Stimulated activated naive CD8-positive, alpha-beta T cell treated with anti-CD3 and anti-CD28 coated beads, Interleukin-15, Interleukin-2, amounts not matched to agents 100 ng/mL and 50 ng/mL, for 24 hours (primary cell): ENCODE measurements around the gene MPPED2.

Experiments
- H3K27ac Mint-ChIP-seq: one replicate; pipeline ENCODE4 v1.8.0; 2021; ENCODE audit warnings: mild to moderate bottlenecking, mixed read lengths
- H3K27me3 Mint-ChIP-seq: one replicate; pipeline ENCODE4 v1.8.0; 2021; ENCODE audit warnings: mixed read lengths
- H3K36me3 Mint-ChIP-seq: one replicate; pipeline ENCODE4 v1.8.0; 2021; ENCODE audit warnings: low read depth, mixed read lengths
- H3K4me1 Mint-ChIP-seq: one replicate; pipeline ENCODE4 v1.8.0; 2021; ENCODE audit warnings: low read depth, mixed read lengths
- H3K4me3 Mint-ChIP-seq: one replicate; pipeline ENCODE4 v1.8.0; 2021; ENCODE audit warnings: mild to moderate bottlenecking, mixed read lengths
- H3K9me3 Mint-ChIP-seq: one replicate; pipeline ENCODE4 v1.8.0; 2021; ENCODE audit warnings: mixed read lengths

MPPED2 gene

GRCh38 chr11:30585125-30585891 is 845 bp downstream of the MPPED2 start:
- Mint-ChIP-seq H3K36me3 (no peaks in the 10 kb centered on the region), H3K27ac (no peak overlapping the region), H3K27me3 (peaks cover 58% of the 10 kb centered on the region), H3K4me1 (peaks cover 10% of the 10 kb centered on the region), H3K9me3 (no peaks in the 10 kb centered on the region), H3K4me3 (peak overlapping the region; percentile 53)

DNA sequence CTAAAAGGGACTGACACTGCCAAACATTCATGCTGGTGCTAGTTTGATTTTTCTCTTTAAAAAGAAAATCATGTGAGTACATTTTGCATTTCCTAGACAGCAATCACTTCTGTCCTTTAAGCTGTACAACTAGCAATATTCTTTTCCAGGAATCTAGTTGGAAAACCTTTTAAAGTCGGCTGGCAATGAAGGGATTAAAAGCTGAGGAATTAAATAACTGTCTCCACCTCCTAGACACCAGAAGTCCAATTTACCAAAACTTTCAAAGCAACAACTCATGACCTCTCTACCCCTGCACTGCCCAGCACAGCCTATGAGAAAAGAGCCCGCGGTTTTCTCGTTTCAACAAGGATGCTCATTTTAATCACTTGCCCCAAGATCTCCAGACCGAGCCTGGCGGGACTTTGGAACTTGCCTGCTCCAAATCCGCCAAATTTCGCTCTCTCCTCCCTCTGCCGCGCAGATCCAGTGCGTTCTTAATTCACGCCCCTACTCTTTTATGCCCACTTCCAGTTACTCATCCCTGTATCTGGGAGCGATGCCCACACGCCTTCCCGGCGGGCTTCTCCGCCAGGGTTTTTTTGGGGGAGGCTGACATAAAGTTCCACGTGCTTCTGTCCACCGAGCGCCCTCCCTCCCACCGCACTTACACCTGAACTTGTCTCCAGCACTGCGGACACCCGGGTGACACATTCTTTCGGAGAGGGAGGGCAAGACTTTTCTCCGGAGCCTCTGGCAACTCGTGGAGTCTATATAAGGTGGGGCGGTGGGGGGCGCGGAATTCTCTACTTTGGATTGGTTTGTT is 2.5 kb downstream of the MPPED2 start:
- no peak overlapping the region for H3K27ac Mint-ChIP-seq
- H3K36me3 Mint-ChIP-seq = no peaks in the 10 kb centered on the region
- peaks cover 55% of the 10 kb centered on the region for H3K27me3 Mint-ChIP-seq
- H3K4me1 Mint-ChIP-seq = peaks cover 10% of the 10 kb centered on the region
- no peak overlapping the region for H3K4me3 Mint-ChIP-seq
- H3K9me3 Mint-ChIP-seq = no peaks in the 10 kb centered on the region

DNA sequence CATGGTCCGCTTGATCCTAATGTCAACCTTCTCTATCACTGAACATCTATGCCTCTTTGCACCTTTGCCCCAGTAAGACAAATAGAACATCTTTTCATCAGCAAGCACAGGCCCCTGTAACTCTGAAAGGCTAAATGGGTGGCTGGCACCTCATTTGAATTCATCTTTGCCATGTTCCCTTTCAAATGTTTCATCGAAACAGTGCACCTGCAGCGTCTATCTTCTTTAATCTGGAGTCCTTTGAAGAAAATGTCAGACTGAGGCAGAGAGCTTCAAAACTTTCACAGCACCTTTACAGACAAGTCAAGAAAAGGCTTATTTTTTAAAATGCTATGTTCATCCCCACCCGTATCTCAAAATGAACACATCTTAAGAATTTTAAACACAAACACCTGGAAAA is 3.4 kb downstream of the MPPED2 start:
- Mint-ChIP-seq H3K4me3 (no peak overlapping the region), H3K27ac (no peak overlapping the region), H3K9me3 (no peaks in the 10 kb centered on the region), H3K27me3 (peaks cover 51% of the 10 kb centered on the region), H3K36me3 (no peaks in the 10 kb centered on the region), H3K4me1 (peaks cover 10% of the 10 kb centered on the region)

- Mint-ChIP-seq H3K27ac (no peak overlapping the region), H3K36me3 (no peaks in the 10 kb centered on the region), H3K4me1 (peaks cover 7% of the 10 kb centered on the region), H3K27me3 (peaks cover 41% of the 10 kb centered on the region), H3K9me3 (peaks cover 3% of the 10 kb centered on the region), H3K4me3 (no peak overlapping the region)
Observed at GRCh38 chr11:30581675-30582074, 4.5 kb downstream of the MPPED2 start.

DNA sequence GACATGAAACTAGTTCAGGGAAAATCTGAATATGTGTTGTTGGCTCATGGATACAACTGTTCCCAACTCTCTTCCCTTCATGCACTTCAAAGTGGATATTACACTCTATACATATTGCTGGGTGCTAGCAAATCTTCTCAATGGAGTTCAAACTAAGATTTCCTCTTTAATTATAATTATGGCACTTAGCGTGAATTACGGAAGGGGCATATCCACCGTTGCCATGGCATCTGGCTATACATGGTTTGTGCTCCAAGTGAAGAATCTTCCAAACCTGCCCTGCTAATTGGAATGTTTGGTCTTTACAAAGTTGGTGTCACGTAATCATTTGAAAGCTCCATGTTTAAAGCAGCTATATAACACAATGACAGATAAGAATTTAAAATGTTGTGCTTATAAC is 5.6 kb downstream of the MPPED2 start:
- Mint-ChIP-seq H3K27ac (no peak overlapping the region), H3K4me3 (no peak overlapping the region), H3K36me3 (no peaks in the 10 kb centered on the region), H3K4me1 (peaks cover 7% of the 10 kb centered on the region), H3K9me3 (peaks cover 3% of the 10 kb centered on the region), H3K27me3 (peaks cover 39% of the 10 kb centered on the region)

GRCh38 chr11:30579415-30580175 is 6.6 kb downstream of the MPPED2 start:
- H3K9me3 Mint-ChIP-seq = peaks cover 3% of the 10 kb centered on the region
- no peaks in the 10 kb centered on the region for H3K36me3 Mint-ChIP-seq
- no peak overlapping the region for H3K4me3 Mint-ChIP-seq
- peaks cover 3% of the 10 kb centered on the region for H3K4me1 Mint-ChIP-seq
- H3K27ac Mint-ChIP-seq = no peak overlapping the region
- H3K27me3 Mint-ChIP-seq = peaks cover 36% of the 10 kb centered on the region

DNA sequence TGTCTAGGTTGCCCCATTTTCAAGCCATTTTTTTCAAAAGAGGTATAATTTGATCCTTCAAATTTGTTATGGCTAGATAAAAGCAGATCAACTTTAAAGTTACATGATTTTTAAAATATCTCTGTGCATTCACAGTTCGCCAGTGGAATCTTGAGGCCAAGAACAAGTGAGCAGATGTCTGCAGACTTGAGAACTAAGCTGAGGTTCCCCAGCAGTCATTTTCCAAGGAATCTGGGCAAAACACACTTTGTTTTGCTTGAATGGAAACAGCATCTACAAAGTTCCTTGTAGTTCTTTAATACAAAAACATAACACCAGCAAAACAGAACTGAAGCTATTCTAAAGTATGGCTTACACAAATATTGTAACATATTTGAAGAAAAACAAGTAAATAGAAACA is 7.7 kb downstream of the MPPED2 start:
- Mint-ChIP-seq H3K27me3 (peaks cover 24% of the 10 kb centered on the region), H3K4me3 (no peak overlapping the region), H3K9me3 (peaks cover 3% of the 10 kb centered on the region), H3K4me1 (no peaks in the 10 kb centered on the region), H3K27ac (no peak overlapping the region), H3K36me3 (no peaks in the 10 kb centered on the region)

GRCh38 chr11:30573951-30574350 is 12.2 kb downstream of the MPPED2 start:
- H3K36me3 Mint-ChIP-seq = no peaks in the 10 kb centered on the region
- peaks cover 6% of the 10 kb centered on the region for H3K27me3 Mint-ChIP-seq
- H3K27ac Mint-ChIP-seq = no peak overlapping the region
- no peaks in the 10 kb centered on the region for H3K4me1 Mint-ChIP-seq
- H3K9me3 Mint-ChIP-seq = peaks cover 3% of the 10 kb centered on the region
- H3K4me3 Mint-ChIP-seq = no peak overlapping the region

GRCh38 chr11:30568931-30569330 is 17.2 kb downstream of the MPPED2 start:
- H3K36me3 Mint-ChIP-seq = no peaks in the 10 kb centered on the region
- H3K4me1 Mint-ChIP-seq = no peaks in the 10 kb centered on the region
- H3K27ac Mint-ChIP-seq = no peak overlapping the region
- H3K4me3 Mint-ChIP-seq = no peak overlapping the region
- H3K9me3 Mint-ChIP-seq = no peaks in the 10 kb centered on the region
- no peaks in the 10 kb centered on the region for H3K27me3 Mint-ChIP-seq

GRCh38 chr11:30567644-30568043 is 18.5 kb downstream of the MPPED2 start:
- Mint-ChIP-seq H3K36me3 (no peaks in the 10 kb centered on the region), H3K4me1 (no peaks in the 10 kb centered on the region), H3K27me3 (no peaks in the 10 kb centered on the region), H3K4me3 (no peak overlapping the region), H3K27ac (no peak overlapping the region), H3K9me3 (no peaks in the 10 kb centered on the region)

GRCh38 chr11:30567120-30567519 is 19.0 kb downstream of the MPPED2 start:
- Mint-ChIP-seq H3K27me3 (no peaks in the 10 kb centered on the region), H3K4me3 (no peak overlapping the region), H3K27ac (no peak overlapping the region), H3K36me3 (no peaks in the 10 kb centered on the region), H3K9me3 (no peaks in the 10 kb centered on the region), H3K4me1 (no peaks in the 10 kb centered on the region)

DNA sequence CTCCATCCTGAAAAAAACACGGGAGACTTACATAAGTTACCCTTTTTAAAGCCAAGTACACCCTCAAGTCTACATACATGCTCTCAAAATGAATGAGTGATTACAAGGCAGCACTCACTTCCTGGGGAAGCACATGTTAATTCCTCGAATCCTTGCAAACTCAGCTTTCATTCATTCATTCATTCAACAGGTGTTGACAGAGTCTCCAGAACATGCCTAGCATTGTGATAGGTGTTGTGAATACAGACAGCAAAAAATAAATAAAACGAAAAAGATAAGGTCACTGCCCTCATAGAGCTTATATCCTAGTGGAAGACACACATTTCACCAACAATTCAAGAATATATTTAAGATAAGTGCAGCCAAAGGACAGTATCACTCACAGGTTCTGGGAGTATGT is 19.7 kb downstream of the MPPED2 start:
- H3K27me3 Mint-ChIP-seq = no peaks in the 10 kb centered on the region
- H3K9me3 Mint-ChIP-seq = no peaks in the 10 kb centered on the region
- no peaks in the 10 kb centered on the region for H3K36me3 Mint-ChIP-seq
- no peak overlapping the region for H3K4me3 Mint-ChIP-seq
- H3K27ac Mint-ChIP-seq = no peak overlapping the region
- H3K4me1 Mint-ChIP-seq = no peaks in the 10 kb centered on the region

DNA sequence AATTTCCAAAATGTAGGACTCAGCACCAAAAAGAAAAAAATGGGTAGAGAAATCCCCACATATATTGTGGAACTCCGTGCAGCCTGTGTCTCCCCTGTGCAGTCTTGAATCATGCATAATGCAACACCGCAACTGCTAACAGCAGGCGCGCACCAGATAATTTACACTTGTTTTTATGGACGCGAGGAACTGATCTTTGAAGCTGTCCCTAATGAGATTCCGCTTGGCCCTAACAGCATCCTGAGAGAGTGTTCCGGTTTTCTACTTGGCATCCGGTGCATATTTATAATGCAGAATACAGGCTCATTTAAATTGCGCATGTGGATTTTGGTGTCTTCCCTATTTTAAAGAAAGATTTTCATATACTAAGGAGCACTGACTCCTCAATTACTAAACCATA is 21.1 kb downstream of the MPPED2 start:
- Mint-ChIP-seq H3K27me3 (no peaks in the 10 kb centered on the region), H3K4me1 (no peaks in the 10 kb centered on the region), H3K9me3 (no peaks in the 10 kb centered on the region), H3K4me3 (no peak overlapping the region), H3K36me3 (no peaks in the 10 kb centered on the region), H3K27ac (no peak overlapping the region)

GRCh38 chr11:30561691-30562415 is 24.3 kb downstream of the MPPED2 start:
- Mint-ChIP-seq H3K4me3 (no peak overlapping the region), H3K4me1 (no peaks in the 10 kb centered on the region), H3K27me3 (no peaks in the 10 kb centered on the region), H3K36me3 (no peaks in the 10 kb centered on the region), H3K27ac (no peak overlapping the region), H3K9me3 (no peaks in the 10 kb centered on the region)
